GM23338 (cell line): ENCODE measurements around the gene PCSK5. TPM values are rescaled to one million over a fixed set of nuclear protein-coding genes. Genes with fewer than 3 reads are reported as not detected.

ENCODE experiments used
- ATAC-seq: fragments of 200-7000 bp; cut with Tn5 transposase; 3 replicates; pipeline ENCODE4 v1.9.1; 2020
- DNase-seq: peaks from one replicate; pipeline ENCODE4 v3.0.0-alpha.2; 2015; ENCODE audit warnings: low spot score
- H2AFZ ChIP-seq: fragments of 200-600 bp; sonication (generic); 2 replicates; pipeline ENCODE4 v1.8.0; 2016; ENCODE audit warnings: antibody characterized with exemption, mild to moderate bottlenecking, moderate library complexity
- H3F3A ChIP-seq: fragments of 200-600 bp; sonication (generic); replicated peaks from 2 replicates; pipeline ENCODE4 v1.8.0; 2017; ENCODE audit warnings: antibody characterized with exemption, mixed run types, low read depth
- H3K27ac ChIP-seq: fragments of 200-600 bp; sonication (generic); 2 replicates; pipeline ENCODE4 v1.6.1; 2016; ENCODE audit warnings: low read depth
- H3K27me3 ChIP-seq: fragments of 200-600 bp; sonication (generic); 2 replicates; pipeline ENCODE4 v1.8.0; 2016; ENCODE audit warnings: mild to moderate bottlenecking, mixed run types, moderate library complexity; ENCODE audit not compliant: insufficient read depth
- H3K36me3 ChIP-seq: fragments of 200-600 bp; sonication (generic); 2 replicates; pipeline ENCODE4 v1.8.0; 2016; ENCODE audit warnings: mild to moderate bottlenecking; ENCODE audit not compliant: insufficient read depth
- H3K4me1 ChIP-seq: fragments of 200-600 bp; sonication (generic); 2 replicates; pipeline ENCODE4 v1.8.0; 2016; ENCODE audit warnings: mild to moderate bottlenecking, moderate library complexity; ENCODE audit not compliant: insufficient read depth
- H3K4me2 ChIP-seq: fragments of 200-600 bp; sonication (generic); 2 replicates; pipeline ENCODE4 v1.7.1; 2017; ENCODE audit warnings: mixed run types
- H3K4me3 ChIP-seq: fragments of 200-600 bp; sonication (generic); 2 replicates; pipeline ENCODE4 v1.6.1; 2016; ENCODE audit warnings: mixed run types
- H3K79me2 ChIP-seq: fragments of 200-600 bp; sonication (generic); replicated peaks from 2 replicates; pipeline ENCODE4 v1.8.0; 2017; ENCODE audit warnings: mild to moderate bottlenecking; ENCODE audit not compliant: insufficient read depth
- H3K9me2 ChIP-seq: fragments of 200-600 bp; sonication (generic); 2 replicates; pipeline ENCODE4 v1.8.0; 2017; ENCODE audit not compliant: insufficient read depth
- H4K20me1 ChIP-seq: fragments of 200-600 bp; sonication (generic); replicated peaks from 2 replicates; pipeline ENCODE4 v1.8.0; 2017; ENCODE audit warnings: mild to moderate bottlenecking; ENCODE audit not compliant: insufficient read depth
- H3K27ac Mint-ChIP-seq: 2 replicates; pipeline ENCODE4 v1.8.0; 2020; ENCODE audit warnings: inconsistent platforms, mild to moderate bottlenecking, moderate library complexity, mixed read lengths
- H3K27me3 Mint-ChIP-seq: 3 replicates; pipeline ENCODE4 v1.8.0; 2022; ENCODE audit warnings: low read depth, mild to moderate bottlenecking, moderate library complexity, mixed read lengths, inconsistent platforms; ENCODE audit not compliant: insufficient read depth, poor library complexity
- H3K36me3 Mint-ChIP-seq: 3 replicates; pipeline ENCODE4 v1.8.0; 2021; ENCODE audit warnings: low read depth, mild to moderate bottlenecking, inconsistent platforms, moderate library complexity, mixed read lengths
- H3K4me1 Mint-ChIP-seq: 3 replicates; pipeline ENCODE4 v1.8.0; 2020; ENCODE audit warnings: mild to moderate bottlenecking, inconsistent platforms, mixed read lengths
- H3K4me3 Mint-ChIP-seq: 3 replicates; pipeline ENCODE4 v1.8.0; 2021; ENCODE audit warnings: moderate library complexity, mild to moderate bottlenecking, inconsistent platforms, mixed read lengths
- H3K9me3 Mint-ChIP-seq: 3 replicates; pipeline ENCODE4 v1.8.0; 2020; ENCODE audit warnings: moderate library complexity, mild to moderate bottlenecking, inconsistent platforms, mixed read lengths
- CTCF ChIP-seq, 2 experiments: fragments of 200-600 bp in 1 of 2; sonication (generic) in 1 of 2; conservative IDR thresholded peaks; 2 replicates each; pipeline versions ENCODE4 v1.5.1 to v1.6.1; 2016 to 2017; ENCODE audit warnings: antibody characterized with exemption in 2 of 2, low read depth in 2 of 2, mild to moderate bottlenecking in 2 of 2, moderate library complexity in 1 of 2
- ETS1 ChIP-seq: IDR thresholded peaks from 2 replicates; pipeline ENCODE4 v1.6.1; 2016; ENCODE audit warnings: antibody characterized with exemption
- EZH2 ChIP-seq: fragments of 200-600 bp; sonication (generic); IDR thresholded peaks from one replicate; pipeline ENCODE4 v1.8.0; 2017; ENCODE audit warnings: antibody characterized with exemption, mild to moderate bottlenecking, low read depth; ENCODE audit not compliant: unreplicated experiment
- EZH2phosphoT487 ChIP-seq: fragments of 200-600 bp; sonication (generic); IDR thresholded peaks from one replicate; pipeline ENCODE4 v1.8.1; 2018; ENCODE audit warnings: antibody characterized with exemption; ENCODE audit not compliant: unreplicated experiment
- STAT1 ChIP-seq: IDR thresholded peaks from one replicate; pipeline ENCODE4 v1.6.1; 2016; ENCODE audit warnings: antibody characterized with exemption; ENCODE audit not compliant: unreplicated experiment
- ZNF462 ChIP-seq: fragments of 250-450 bp; sonication (Bioruptor Pico); IDR thresholded peaks from 2 replicates; pipeline ENCODE4 v1.5.0; 2020; ENCODE audit warnings: mild to moderate bottlenecking, moderate library complexity
- polyA plus RNA-seq: library from polyadenylated mRNA; unstranded; fragments of >200 nt; fragmentation: Nextera tagmentation; extraction: Ambion mirVana; gene quantifications from 2 replicates; pipeline ENCODE4 v1.2.1, GENCODE V29; 2016
- total RNA-seq: library from RNA; depleted of rRNA; stranded (reverse); fragments of >200 nt; shearing (Covaris generic); gene quantifications from 2 replicates; pipeline ENCODE4 v1.2.3, GENCODE V29; 2014

The PCSK5 gene
- total and polyA plus RNA-seq, 2 experiments from 2014 or later = 12.3 to 34.8 TPM

GRCh38 chr9:76359365-76359764, 468.9 kb downstream of the PCSK5 start:
- Histone ChIP-seq H3K4me2 (no peak overlapping the region), H2AFZ (no peak overlapping the region), H3K27me3 (no peaks in the 10 kb centered on the region), H3K36me3 (no peaks in the 10 kb centered on the region), H3K79me2 (no peaks in the 10 kb centered on the region), H4K20me1 (no peaks in the 10 kb centered on the region), H3K4me1 (peaks cover 2% of the 10 kb centered on the region; the same call in 1 of the 2 replicates), H3K4me3 (no peak overlapping the region), H3F3A (no peaks in the 10 kb centered on the region), H3K27ac (no peak overlapping the region), H3K9me2 (no peaks in the 10 kb centered on the region)
- ATAC-seq (no peak), DNase-seq (no peak)
- Mint-ChIP-seq H3K4me3 (no peak overlapping the region), H3K9me3 (no peaks in the 10 kb centered on the region), H3K27ac (no peak overlapping the region), H3K4me1 (peaks cover 1% of the 10 kb centered on the region), H3K27me3 (peaks cover 1% of the 10 kb centered on the region), H3K36me3 (no peaks in the 10 kb centered on the region)
- TF ChIP-seq CTCF (conservative IDR thresholded peaks at IDR 0.05; ENCODE audit: low read depth in 2 of 2) = no peak
- TF ChIP-seq EZH2 = no peak
- no peak for TF ChIP-seq ETS1
- no peak for TF ChIP-seq STAT1
- no peak for TF ChIP-seq EZH2phosphoT487
- no peak for TF ChIP-seq ZNF462 (CRISPR knock-in tag)
